ENCODE results near the gene ENDOV.

Gene ENDOV

GRCh38 chr17:80430446-80431245 lies 15.7 kb downstream of the ENDOV start:
- no peaks in the 10 kb centered on the region for H3K4me1 ChIP-seq
- no peak for TF ChIP-seq CTCF (IDR thresholded peaks at IDR 0.05; ENCODE audit: low read depth, low read length)
- no peak overlapping the region for H3K4me3 ChIP-seq (ENCODE audit: low read depth, low read length)
- no peaks in the 10 kb centered on the region for H3K9me3 ChIP-seq
- H3K36me3 ChIP-seq = no peaks in the 10 kb centered on the region
- DNase-seq = no peak
- no peaks in the 10 kb centered on the region for H3K27me3 ChIP-seq

GRCh38 chr17:80431246-80432195 lies 16.6 kb downstream of the ENDOV start:
- no peaks in the 10 kb centered on the region for H3K36me3 ChIP-seq
- no peaks in the 10 kb centered on the region for H3K27me3 ChIP-seq
- H3K4me3 ChIP-seq (ENCODE audit: low read depth, low read length) = no peak overlapping the region
- no peaks in the 10 kb centered on the region for H3K4me1 ChIP-seq
- no peak for TF ChIP-seq CTCF (IDR thresholded peaks at IDR 0.05; ENCODE audit: low read depth, low read length)
- H3K9me3 ChIP-seq = no peaks in the 10 kb centered on the region
- DNase-seq = no peak

- Histone ChIP-seq H3K27me3 (no peaks in the 10 kb centered on the region), H3K4me1 (no peaks in the 10 kb centered on the region), H3K36me3 (no peaks in the 10 kb centered on the region), H3K9me3 (no peaks in the 10 kb centered on the region), H3K4me3 (ENCODE audit: low read depth, low read length) (no peak overlapping the region)
- TF ChIP-seq CTCF (IDR thresholded peaks at IDR 0.05; ENCODE audit: low read depth, low read length) = no peak
- DNase-seq = no peak
Observed at GRCh38 chr17:80432350-80432955, 17.5 kb downstream of the ENDOV start.

GRCh38 chr17:80432961-80433550 lies 18.1 kb downstream of the ENDOV start:
- H3K9me3 ChIP-seq = no peaks in the 10 kb centered on the region
- no peak overlapping the region for H3K4me3 ChIP-seq (ENCODE audit: low read depth, low read length)
- no peak for TF ChIP-seq CTCF (IDR thresholded peaks at IDR 0.05; ENCODE audit: low read depth, low read length)
- H3K36me3 ChIP-seq = no peaks in the 10 kb centered on the region
- DNase-seq = no peak
- H3K27me3 ChIP-seq = no peaks in the 10 kb centered on the region
- H3K4me1 ChIP-seq = no peaks in the 10 kb centered on the region

GRCh38 chr17:80433916-80434666 lies 19.1 kb downstream of the ENDOV start:
- DNase-seq = no peak
- H3K27me3 ChIP-seq = no peaks in the 10 kb centered on the region
- TF ChIP-seq CTCF (IDR thresholded peaks at IDR 0.05; ENCODE audit: low read depth, low read length) = no peak

More at GRCh38 chr17:80433916-80434666, 19.1 kb downstream of the ENDOV start:
- Histone ChIP-seq H3K9me3 (no peaks in the 10 kb centered on the region), H3K4me3 (ENCODE audit: low read depth, low read length) (no peak overlapping the region), H3K4me1 (no peaks in the 10 kb centered on the region), H3K36me3 (no peaks in the 10 kb centered on the region)

Measured in BE2C (cell line).